GM19468 (cell line): Measurements from ENCODE around the gene KRT31.
"Not testable (repeated sequence)": the region's sequence is repeated elsewhere in the genome, so short reads cannot be mapped to it uniquely, and the experiment has no call there.

ENCODE experiments used
- ATAC-seq: cut with Tn5 transposase; IDR thresholded peaks from one replicate; pipeline ENCODE4 v1.9.1; 2021; ENCODE audit warnings: mild to moderate bottlenecking, moderate library complexity, moderate number of reproducible peaks; ENCODE audit not compliant: unreplicated experiment; ENCODE audit errors: extremely low read depth

The KRT31 gene

DNA sequence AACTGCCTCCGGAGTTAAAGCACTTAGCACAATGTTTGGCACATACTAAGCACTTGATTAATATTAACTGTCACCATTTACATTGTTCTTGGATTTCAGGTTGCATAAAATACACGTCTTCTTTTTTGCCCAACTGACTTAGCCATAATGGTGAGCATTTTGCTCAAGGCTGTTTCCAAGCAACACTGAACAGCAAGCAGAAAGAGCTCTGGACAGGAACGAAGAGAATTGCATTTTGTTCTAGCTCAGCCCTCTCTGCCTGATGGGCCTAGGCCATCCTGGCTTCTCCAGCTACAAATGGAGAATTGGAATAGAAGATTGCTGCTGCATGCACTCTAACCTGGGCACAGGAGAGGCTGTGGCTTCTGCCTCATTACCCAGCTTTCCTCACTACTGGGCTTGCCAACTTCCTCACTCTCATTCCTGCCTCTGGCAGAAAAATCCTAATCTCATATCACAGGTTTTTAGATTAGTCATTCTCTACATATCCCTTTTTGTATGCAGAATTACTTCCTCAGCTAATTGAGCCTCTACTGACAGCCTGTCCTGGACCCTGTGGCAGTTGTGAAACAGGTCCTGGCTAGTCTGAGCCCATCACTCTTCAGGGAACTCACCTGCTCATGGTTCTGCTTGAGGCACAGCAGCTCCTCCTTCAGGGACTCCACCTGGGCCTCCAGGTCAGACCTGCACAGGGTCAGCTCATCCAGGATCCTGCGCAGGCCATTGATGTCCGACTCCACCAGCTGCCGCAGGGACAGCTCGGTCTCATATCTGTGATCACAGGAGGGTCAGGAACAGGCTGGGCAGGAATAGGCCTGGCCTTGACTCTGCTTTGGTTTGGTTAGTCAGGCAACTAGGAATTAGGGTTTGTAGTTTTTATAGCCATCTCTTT, 49.3 kb downstream of the KRT31 start:
- ATAC-seq = no peak

DNA sequence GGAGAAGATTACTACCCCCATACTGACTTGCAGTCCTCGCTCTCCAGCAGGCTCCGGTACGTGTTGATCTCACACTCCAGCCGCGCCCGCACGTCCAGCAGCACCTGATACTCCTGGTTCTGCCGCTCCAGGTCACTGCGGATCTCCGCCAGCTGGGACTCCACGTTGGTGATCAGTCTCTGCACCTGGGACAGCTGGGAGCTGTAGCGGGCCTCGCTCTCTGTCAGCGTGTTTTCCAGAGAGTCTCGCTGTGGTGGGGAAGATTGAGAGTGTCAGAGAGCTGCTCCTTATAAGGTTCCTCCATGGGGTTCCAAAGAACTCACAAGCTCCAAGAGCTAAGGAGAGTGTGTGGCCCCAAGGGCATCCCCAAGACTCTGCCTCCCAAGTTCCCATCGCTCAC, 51.0 kb downstream of the KRT31 start:
- ATAC-seq = not testable (repeated sequence)

DNA sequence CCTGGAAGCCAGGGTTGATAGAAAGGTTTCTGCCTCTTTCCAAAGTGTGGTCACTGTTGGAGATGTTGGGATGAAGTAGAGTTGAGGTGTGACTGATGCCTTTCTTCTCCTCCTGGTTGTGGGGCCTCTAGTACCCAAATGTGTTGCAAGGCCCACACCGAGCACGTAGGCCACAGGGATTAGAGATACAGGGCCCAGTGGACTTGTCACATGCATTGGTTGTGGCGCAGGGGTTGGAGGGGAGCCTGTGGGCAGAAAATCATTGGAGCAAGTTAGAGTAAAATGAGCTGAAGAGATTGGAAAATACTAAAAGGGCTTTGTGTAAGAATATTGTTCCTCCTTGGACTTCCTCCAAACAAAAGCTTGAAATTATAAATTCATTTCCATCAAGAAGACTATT, 51.4 kb downstream of the KRT31 start:
- ATAC-seq = no peak
